CD8-positive, alpha-beta memory T cell (primary cell): ENCODE results near the gene PIP5K1B. TPM values are rescaled to one million over a fixed set of nuclear protein-coding genes. Genes with fewer than 3 reads are reported as not detected.

Source experiments
- CTCF ChIA-PET: fragments of 350-600 bp; sonication (Branson Sonifier 250); formaldehyde crosslinking; loops from one replicate; lab custom pipeline; 2021; ENCODE audit warnings: antibody characterized with exemption; lab: Charles Lee
- POLR2A ChIA-PET: fragments of 350-600 bp; sonication (Branson Sonifier 250); formaldehyde crosslinking; loops from one replicate; lab custom pipeline; 2021; ENCODE audit warnings: antibody characterized with exemption; lab: Charles Lee
- DNase-seq, 5 donors: peaks; one replicate each; pipeline versions ENCODE4 v3.0.0 to v3.0.0-alpha.2; 2020 to 2022; ENCODE audit warnings: mixed read lengths in 1 of 5
- H3K27ac ChIP-seq: one replicate; pipeline ENCODE4 v1.7.0; 2013; ENCODE audit warnings: low read depth, mild to moderate bottlenecking, low read length, moderate library complexity
- H3K27me3 ChIP-seq: 2 replicates; pipeline ENCODE4 v1.7.0; 2013; ENCODE audit warnings: low read length, mild to moderate bottlenecking; ENCODE audit not compliant: insufficient read depth, poor library complexity, severe bottlenecking
- H3K36me3 ChIP-seq: 2 replicates; pipeline ENCODE4 v1.7.0; 2013; ENCODE audit warnings: mild to moderate bottlenecking, low read length, moderate library complexity; ENCODE audit not compliant: insufficient read depth
- H3K4me1 ChIP-seq: 2 replicates; pipeline ENCODE4 v1.7.0; 2013; ENCODE audit warnings: mild to moderate bottlenecking, low read length, moderate library complexity; ENCODE audit not compliant: insufficient read depth
- H3K4me3 ChIP-seq: 2 replicates; pipeline ENCODE4 v1.7.0; 2013; ENCODE audit warnings: mild to moderate bottlenecking, low read length
- H3K9me3 ChIP-seq: 2 replicates; pipeline ENCODE4 v1.7.0; 2013; ENCODE audit warnings: mild to moderate bottlenecking, low read length
- H3K27ac Mint-ChIP-seq, 8 donors: one replicate each; pipeline ENCODE4 v1.8.0; 2020 to 2021; ENCODE audit warnings: mixed read lengths in 8 of 8, mild to moderate bottlenecking in 6 of 8, inconsistent platforms in 3 of 8, moderate library complexity in 3 of 8
- H3K27me3 Mint-ChIP-seq, 2 donors: one replicate each; pipeline ENCODE4 v1.8.0; 2020 to 2021; ENCODE audit warnings: mixed read lengths in 2 of 2, mild to moderate bottlenecking in 1 of 2, moderate library complexity in 1 of 2
- H3K36me3 Mint-ChIP-seq, 3 donors: one replicate each; pipeline ENCODE4 v1.8.0; 2020 to 2021; ENCODE audit warnings: mixed read lengths in 3 of 3, inconsistent platforms in 1 of 3, mild to moderate bottlenecking in 1 of 3
- H3K4me1 Mint-ChIP-seq, 3 donors: one replicate each; pipeline ENCODE4 v1.8.0; 2020 to 2021; ENCODE audit warnings: mixed read lengths in 3 of 3, inconsistent platforms in 1 of 3, mild to moderate bottlenecking in 1 of 3
- H3K4me3 Mint-ChIP-seq, 7 donors: one replicate each; pipeline ENCODE4 v1.8.0; 2020 to 2021; ENCODE audit warnings: mixed read lengths in 7 of 7, mild to moderate bottlenecking in 6 of 7, moderate library complexity in 4 of 7, inconsistent platforms in 2 of 7
- H3K9me3 Mint-ChIP-seq, 5 donors: one replicate each; pipeline ENCODE4 v1.8.0; 2020 to 2022; ENCODE audit warnings: mixed read lengths in 5 of 5, mild to moderate bottlenecking in 3 of 5, moderate library complexity in 2 of 5, inconsistent platforms in 1 of 5
- polyA plus RNA-seq: library from polyadenylated mRNA; unstranded; fragments of 300-500 nt; fragmentation: Illumina TruSeq; gene quantifications from one replicate; pipeline ENCODE4 v1.2.3, GENCODE V29; 2021
- total RNA-seq, 2 experiments: library from RNA; stranded (reverse); gene quantifications; one replicate each; pipeline ENCODE4 v1.2.3, GENCODE V29; 2021

Gene PIP5K1B
- total and polyA plus RNA-seq, 3 experiments from 2014 or later = 3.1 TPM; not detected in 1

GRCh38 chr9:68719847-68720246, 14.8 kb downstream of the PIP5K1B start:
- CTCF ChIA-PET = no interaction called here
- Mint-ChIP-seq H3K27me3 (peaks cover 8 to 16% of the 10 kb centered on the region in 2 donors), H3K36me3 (peaks cover 0 to 2% (median 0%) of the 10 kb centered on the region in 3 donors), H3K4me3 (no peak overlapping the region), H3K27ac (no peak overlapping the region), H3K9me3 (peaks cover 0 to 3% (median 0%) of the 10 kb centered on the region in 5 donors), H3K4me1 (no peaks in the 10 kb centered on the region)
- Histone ChIP-seq H3K9me3 (no peaks in the 10 kb centered on the region), H3K4me1 (no peaks in the 10 kb centered on the region), H3K36me3 (no peaks in the 10 kb centered on the region), H3K27ac (no peak overlapping the region), H3K27me3 (no peaks in the 10 kb centered on the region), H3K4me3 (no peak overlapping the region)
- DNase-seq = no peak
- POLR2A ChIA-PET = no interaction called here

- ChIA-PET POLR2A (no interaction called here), CTCF (no interaction called here)
- Histone ChIP-seq H3K36me3 (no peaks in the 10 kb centered on the region), H3K4me1 (no peaks in the 10 kb centered on the region), H3K4me3 (no peak overlapping the region), H3K9me3 (no peaks in the 10 kb centered on the region), H3K27me3 (no peaks in the 10 kb centered on the region), H3K27ac (no peak overlapping the region)
- H3K27me3 Mint-ChIP-seq = peaks cover 10 to 14% of the 10 kb centered on the region in 2 donors
- H3K4me3 Mint-ChIP-seq = no peak overlapping the region
- peaks cover 0 to 3% (median 0%) of the 10 kb centered on the region in 5 donors for H3K9me3 Mint-ChIP-seq
- DNase-seq = no peak
- H3K27ac Mint-ChIP-seq = no peak overlapping the region
- peaks cover 0 to 2% (median 0%) of the 10 kb centered on the region in 3 donors for H3K36me3 Mint-ChIP-seq
- H3K4me1 Mint-ChIP-seq = no peaks in the 10 kb centered on the region
Observed at GRCh38 chr9:68720656-68721313, 15.7 kb downstream of the PIP5K1B start.

GRCh38 chr9:68721666-68722330, 16.8 kb downstream of the PIP5K1B start:
- Mint-ChIP-seq H3K4me3 (no peak overlapping the region), H3K27me3 (peaks cover 9 to 17% of the 10 kb centered on the region in 2 donors), H3K9me3 (peaks cover 0 to 3% (median 0%) of the 10 kb centered on the region in 5 donors), H3K36me3 (peaks cover 0 to under 1% (median 0%) of the 10 kb centered on the region in 3 donors), H3K4me1 (no peaks in the 10 kb centered on the region), H3K27ac (no peak overlapping the region)
- H3K27me3 ChIP-seq = no peaks in the 10 kb centered on the region
- H3K36me3 ChIP-seq = no peaks in the 10 kb centered on the region
- ChIA-PET CTCF (no interaction called here), POLR2A (no interaction called here)
- no peak overlapping the region for H3K4me3 ChIP-seq
- H3K9me3 ChIP-seq = no peaks in the 10 kb centered on the region
- H3K27ac ChIP-seq = no peak overlapping the region
- no peaks in the 10 kb centered on the region for H3K4me1 ChIP-seq
- no peak for DNase-seq

GRCh38 chr9:68725070-68725469, 20.0 kb downstream of the PIP5K1B start:
- Histone ChIP-seq H3K27me3 (no peaks in the 10 kb centered on the region), H3K4me3 (no peak overlapping the region), H3K4me1 (no peaks in the 10 kb centered on the region), H3K27ac (no peak overlapping the region), H3K9me3 (no peaks in the 10 kb centered on the region), H3K36me3 (no peaks in the 10 kb centered on the region)
- H3K4me3 Mint-ChIP-seq = no peak overlapping the region
- DNase-seq = no peak
- H3K4me1 Mint-ChIP-seq = no peaks in the 10 kb centered on the region
- peaks cover 13 to 33% of the 10 kb centered on the region in 2 donors for H3K27me3 Mint-ChIP-seq
- H3K36me3 Mint-ChIP-seq = no peaks in the 10 kb centered on the region
- POLR2A ChIA-PET = no interaction called here
- H3K9me3 Mint-ChIP-seq = peaks cover 0 to 4% (median 3%) of the 10 kb centered on the region in 5 donors
- CTCF ChIA-PET = no interaction called here
- H3K27ac Mint-ChIP-seq = no peak overlapping the region

- Histone ChIP-seq H3K27ac (no peak overlapping the region), H3K4me1 (no peaks in the 10 kb centered on the region), H3K36me3 (no peaks in the 10 kb centered on the region), H3K4me3 (no peak overlapping the region), H3K27me3 (no peaks in the 10 kb centered on the region), H3K9me3 (no peaks in the 10 kb centered on the region)
- H3K27me3 Mint-ChIP-seq = peaks cover 13 to 33% of the 10 kb centered on the region in 2 donors
- peaks cover 0 to 4% (median 3%) of the 10 kb centered on the region in 5 donors for H3K9me3 Mint-ChIP-seq
- H3K27ac Mint-ChIP-seq = no peak overlapping the region
- no peak for DNase-seq
- ChIA-PET POLR2A (no interaction called here), CTCF (no interaction called here)
- H3K36me3 Mint-ChIP-seq = no peaks in the 10 kb centered on the region
- no peaks in the 10 kb centered on the region for H3K4me1 Mint-ChIP-seq
- H3K4me3 Mint-ChIP-seq = no peak overlapping the region
Observed at GRCh38 chr9:68726489-68726888, 21.4 kb downstream of the PIP5K1B start.

GRCh38 chr9:68727636-68728035, 22.6 kb downstream of the PIP5K1B start:
- no peak overlapping the region for H3K4me3 Mint-ChIP-seq
- ChIA-PET CTCF (no interaction called here), POLR2A (no interaction called here)
- no peaks in the 10 kb centered on the region for H3K36me3 Mint-ChIP-seq
- no peak overlapping the region for H3K4me3 ChIP-seq
- no peak for DNase-seq
- H3K4me1 ChIP-seq = no peaks in the 10 kb centered on the region
- H3K27ac Mint-ChIP-seq = no peak overlapping the region
- H3K27ac ChIP-seq = no peak overlapping the region
- peaks cover 13 to 36% of the 10 kb centered on the region in 2 donors for H3K27me3 Mint-ChIP-seq
- no peaks in the 10 kb centered on the region for H3K9me3 ChIP-seq
- H3K27me3 ChIP-seq = no peaks in the 10 kb centered on the region
- peaks cover 0 to 4% (median 3%) of the 10 kb centered on the region in 5 donors for H3K9me3 Mint-ChIP-seq
- no peaks in the 10 kb centered on the region for H3K4me1 Mint-ChIP-seq
- H3K36me3 ChIP-seq = no peaks in the 10 kb centered on the region

GRCh38 chr9:68728731-68729130, 23.7 kb downstream of the PIP5K1B start:
- H3K27ac ChIP-seq = no peak overlapping the region
- no peak overlapping the region for H3K4me3 Mint-ChIP-seq
- H3K4me3 ChIP-seq = no peak overlapping the region
- H3K4me1 ChIP-seq = no peaks in the 10 kb centered on the region
- no peaks in the 10 kb centered on the region for H3K36me3 Mint-ChIP-seq
- ChIA-PET CTCF (no interaction called here), POLR2A (no interaction called here)
- H3K4me1 Mint-ChIP-seq = no peaks in the 10 kb centered on the region
- H3K27ac Mint-ChIP-seq = no peak overlapping the region
- peaks cover 0 to 4% (median 3%) of the 10 kb centered on the region in 5 donors for H3K9me3 Mint-ChIP-seq
- no peak for DNase-seq
- no peaks in the 10 kb centered on the region for H3K36me3 ChIP-seq
- H3K9me3 ChIP-seq = no peaks in the 10 kb centered on the region
- H3K27me3 Mint-ChIP-seq = peaks cover 11 to 40% of the 10 kb centered on the region in 2 donors
- no peaks in the 10 kb centered on the region for H3K27me3 ChIP-seq

- H3K9me3 ChIP-seq = no peaks in the 10 kb centered on the region
- ChIA-PET CTCF (no interaction called here), POLR2A (no interaction called here)
- no peaks in the 10 kb centered on the region for H3K27me3 ChIP-seq
- Mint-ChIP-seq H3K4me1 (no peaks in the 10 kb centered on the region), H3K36me3 (no peaks in the 10 kb centered on the region), H3K27ac (no peak overlapping the region), H3K9me3 (peaks cover 0 to 4% (median 0%) of the 10 kb centered on the region in 5 donors), H3K27me3 (peaks cover 10 to 38% of the 10 kb centered on the region in 2 donors), H3K4me3 (no peak overlapping the region)
- H3K36me3 ChIP-seq = no peaks in the 10 kb centered on the region
- no peak overlapping the region for H3K4me3 ChIP-seq
- H3K27ac ChIP-seq = no peak overlapping the region
- H3K4me1 ChIP-seq = no peaks in the 10 kb centered on the region
- DNase-seq = no peak
Observed at GRCh38 chr9:68730570-68731235, 25.7 kb downstream of the PIP5K1B start.
